NCI-H524 (cell line): ENCODE results near the gene DOK1.

Experiments
- DNase-seq, 2 experiments: peaks; one replicate each; lab custom pipeline; 2025; lab: John Stamatoyannopoulos, UW

Gene DOK1

DNA sequence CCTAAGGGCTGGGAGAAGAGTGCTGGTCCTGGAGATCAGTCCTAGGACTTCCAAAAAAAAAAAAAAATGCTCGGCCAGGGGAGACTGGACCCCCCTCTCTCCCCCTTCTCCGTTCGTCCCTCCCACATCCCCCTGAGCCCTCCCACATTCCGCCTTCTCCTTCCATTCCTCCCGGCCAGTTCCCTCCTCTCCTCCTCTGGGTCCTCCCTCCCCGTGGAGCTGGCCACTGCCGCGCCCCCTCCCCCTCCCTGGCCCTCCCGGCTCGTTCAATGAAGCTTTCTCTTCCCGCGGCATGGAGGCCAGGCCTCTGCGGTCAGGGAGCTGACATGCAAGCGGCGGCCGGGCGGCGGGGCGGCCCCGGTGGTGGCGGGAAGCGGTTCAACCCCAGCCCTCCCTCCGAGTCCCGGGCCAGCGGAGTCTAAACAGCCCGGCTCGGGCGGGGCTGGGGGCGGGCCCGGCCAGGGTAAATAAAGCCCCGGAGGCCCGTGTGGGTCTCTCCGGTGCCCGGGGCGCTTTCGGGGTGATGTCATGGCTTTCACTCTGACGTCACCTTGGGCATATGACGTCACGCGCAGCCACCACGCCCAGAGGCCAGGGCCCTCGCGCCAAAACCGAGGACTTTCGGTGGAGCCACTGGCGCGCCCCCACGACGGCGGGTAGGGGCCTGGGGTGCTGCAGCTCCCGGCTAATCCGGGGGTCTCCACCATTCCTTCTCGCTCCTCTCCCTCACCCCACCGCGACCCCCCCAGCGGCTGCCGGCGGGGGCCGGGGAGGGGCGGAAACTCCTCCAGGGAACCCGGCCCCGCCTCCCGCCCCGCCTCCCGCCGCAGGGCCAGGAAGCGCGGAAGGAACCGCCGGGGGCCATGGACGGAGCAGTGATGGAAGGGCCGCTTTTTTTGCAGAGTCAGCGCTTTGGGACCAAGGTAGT, at the start of gene DOK1, which contains the start of gene LOXL3:
DOK1 (plus strand) TSS at position 829 of the 928 bp plus-strand sequence; CDS start at position 864, 35 bp downstream.
LOXL3 (minus strand) TSS at position 51 of the 928 bp plus-strand sequence. CDS start 1,308 bp downstream, outside the sequence.
- DNase-seq, result peak; percentile 16 to 46

DNA sequence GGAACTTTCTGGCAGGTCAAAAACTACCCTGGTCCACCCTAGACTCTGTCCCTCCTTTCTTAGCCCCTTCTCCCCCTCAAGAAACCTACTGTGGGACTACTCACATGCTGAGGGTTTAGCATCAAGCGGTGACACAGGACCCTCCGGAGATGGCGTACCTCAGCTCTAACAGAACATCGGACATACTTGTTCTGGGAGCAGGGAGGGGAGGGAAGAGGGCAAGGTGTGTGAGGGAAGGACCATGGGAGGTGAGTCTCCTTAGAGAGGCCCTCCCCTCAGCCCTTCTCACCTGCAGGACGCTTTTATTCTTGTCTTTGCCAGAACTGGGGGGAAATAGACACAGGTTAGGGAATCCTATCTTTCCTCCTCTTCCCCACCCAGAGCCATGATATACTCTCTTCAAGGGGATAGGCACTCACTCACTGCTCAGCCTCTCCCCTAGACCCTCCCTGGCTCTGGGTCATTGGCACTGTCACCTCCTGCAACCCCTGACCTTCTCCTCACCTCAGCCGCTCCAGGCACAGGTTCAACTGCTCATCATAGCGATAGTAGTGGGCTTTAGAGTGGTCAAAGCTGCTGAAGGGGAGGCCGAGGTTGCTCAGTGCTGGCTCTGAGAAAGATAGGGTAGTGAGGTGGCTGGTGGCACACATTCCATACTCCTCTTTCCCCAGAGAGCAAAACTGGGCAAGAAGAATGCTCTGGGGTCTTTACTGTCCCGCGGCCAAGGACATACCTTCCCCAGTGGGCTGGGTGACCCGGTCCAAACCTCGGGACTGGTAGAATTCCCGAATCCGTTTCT, 48.9 kb upstream of the DOK1 start:
- no peak for DNase-seq

DNA sequence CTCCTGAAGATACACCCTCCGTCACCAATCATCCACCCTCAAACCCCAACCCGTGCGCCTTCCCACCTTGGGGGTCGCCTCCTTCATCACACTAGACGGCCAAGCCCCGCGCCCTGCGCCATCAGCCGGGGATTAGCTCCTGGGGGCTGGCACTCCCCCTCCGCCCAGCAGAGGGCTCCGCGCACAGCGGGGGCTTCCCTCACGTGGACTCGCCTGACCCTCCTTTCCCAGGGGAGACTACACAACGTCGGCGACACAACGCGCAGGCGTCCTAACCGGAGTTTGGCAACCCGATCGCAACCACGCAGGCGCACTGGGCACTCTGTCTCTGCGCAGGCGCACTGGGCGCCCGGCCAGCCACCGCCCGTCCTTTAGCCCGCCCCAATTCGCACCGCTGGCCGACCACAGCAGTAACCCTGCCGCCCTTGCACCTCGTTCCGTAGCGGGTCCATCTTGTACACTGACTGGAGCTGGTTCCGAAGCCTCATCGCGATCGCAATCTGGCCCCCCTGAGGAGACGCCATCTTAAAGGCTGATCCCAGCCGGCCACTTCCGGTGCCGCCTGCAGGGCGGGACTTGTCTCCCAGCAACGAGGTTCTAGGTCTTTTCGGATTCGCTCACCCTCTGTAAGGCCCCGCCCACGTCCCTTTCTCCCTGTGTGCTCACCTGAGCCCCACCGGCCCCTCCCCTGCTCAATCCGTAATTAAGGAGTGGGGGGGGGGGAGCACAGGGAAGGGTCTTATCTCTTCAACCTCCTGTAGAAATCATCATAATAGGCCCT, 47.2 kb upstream of the DOK1 start, which contains the start of gene PCGF1:
PCGF1 (minus strand) TSS at position 551 of the 781 bp plus-strand sequence; CDS start at position 524, 27 bp downstream.
- DNase-seq, result peak; percentile 99

DNA sequence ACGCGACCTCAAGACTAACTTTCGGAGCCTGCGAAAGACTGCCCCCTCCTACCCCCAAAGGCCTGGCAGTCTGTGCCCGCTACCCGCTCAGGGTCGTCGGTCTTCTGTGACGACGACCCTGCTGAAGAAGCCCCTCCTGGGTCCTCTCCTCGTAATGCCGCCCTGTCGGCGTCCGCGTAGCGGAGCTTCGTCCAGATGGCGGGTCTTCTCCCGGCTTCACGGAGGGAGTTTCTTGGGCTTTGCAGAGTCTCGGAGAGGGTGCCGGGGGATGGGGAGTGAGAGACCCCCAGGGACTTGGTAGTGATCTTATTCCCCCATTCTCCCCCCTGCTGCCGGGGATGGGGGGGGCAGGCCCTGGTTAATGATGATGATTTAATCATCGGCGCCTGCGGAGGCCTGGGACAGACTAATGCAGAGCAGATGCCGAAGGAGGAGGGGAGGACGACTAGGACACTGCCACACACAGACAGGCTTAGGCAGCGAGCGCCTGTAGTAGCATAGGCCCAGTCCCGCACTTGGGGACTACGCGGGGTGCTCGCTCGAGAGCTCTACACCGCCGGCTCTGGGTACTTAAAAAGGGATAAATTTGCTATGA, 46.5 kb upstream of the DOK1 start:
- DNase-seq, result peak; percentile 79 to 83

DNA sequence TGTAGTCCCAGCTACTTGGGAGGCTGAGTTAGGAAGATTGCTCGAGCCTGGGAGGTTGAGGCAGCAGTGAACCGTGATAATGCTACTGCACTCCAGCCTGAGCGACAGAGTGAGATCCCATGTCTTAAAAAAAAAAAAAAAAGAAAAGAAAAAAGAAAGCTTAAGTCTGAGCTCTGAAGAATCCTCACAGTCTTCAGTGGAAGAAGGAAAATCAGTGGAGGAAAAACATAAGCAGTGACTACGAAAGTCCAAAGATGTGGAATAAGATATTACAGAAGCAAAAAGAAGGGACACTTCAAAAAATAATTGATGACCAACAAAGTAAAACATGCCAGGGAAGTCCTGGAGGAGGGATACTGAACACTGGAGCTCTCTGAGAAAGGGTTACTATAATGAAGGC, 44.2 kb upstream of the DOK1 start:
- DNase-seq, result no peak

DNA sequence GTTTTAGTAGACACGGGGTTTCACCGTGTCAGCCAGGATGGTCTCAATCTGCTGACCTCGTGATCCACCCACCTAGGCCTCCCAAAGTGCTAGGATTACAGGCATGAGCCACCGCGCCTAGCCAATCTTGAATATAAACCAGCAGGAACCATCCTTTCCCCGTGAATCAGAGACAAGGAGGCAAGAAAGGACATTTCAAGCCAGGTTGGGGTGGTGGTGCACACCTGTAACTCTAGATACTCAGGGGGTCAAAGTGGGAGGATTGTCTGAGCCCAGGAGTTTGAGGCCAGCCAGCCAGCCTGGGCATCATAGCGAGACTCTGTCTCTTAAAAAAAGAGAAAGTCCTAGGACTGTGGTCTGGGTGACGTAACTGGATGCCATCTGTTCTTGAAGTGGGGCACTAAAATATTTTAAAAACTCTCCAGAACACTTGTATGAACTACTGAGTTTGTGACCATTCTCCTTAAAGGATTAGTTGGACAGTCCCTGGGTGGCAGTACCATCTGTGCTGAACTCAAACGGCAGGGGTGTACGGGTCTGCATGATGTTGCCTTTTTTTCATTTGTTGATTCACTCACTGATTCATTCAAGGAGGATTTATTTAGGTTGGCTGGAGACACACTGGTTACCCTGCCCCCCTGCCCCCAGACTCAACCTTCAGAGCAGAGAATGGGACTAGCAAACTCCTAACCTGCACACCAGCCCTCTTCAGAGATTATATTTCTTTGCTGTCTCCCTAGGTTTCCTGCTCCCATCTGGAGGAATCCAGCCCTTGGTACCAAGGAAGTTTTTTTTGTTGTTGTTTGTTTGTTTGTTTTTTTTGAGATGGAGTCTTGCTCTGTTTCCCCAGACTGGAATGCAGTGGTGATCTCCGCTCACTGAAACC, 43.2 kb upstream of the DOK1 start:
- DNase-seq, result peak; percentile 85 to 93

DNA sequence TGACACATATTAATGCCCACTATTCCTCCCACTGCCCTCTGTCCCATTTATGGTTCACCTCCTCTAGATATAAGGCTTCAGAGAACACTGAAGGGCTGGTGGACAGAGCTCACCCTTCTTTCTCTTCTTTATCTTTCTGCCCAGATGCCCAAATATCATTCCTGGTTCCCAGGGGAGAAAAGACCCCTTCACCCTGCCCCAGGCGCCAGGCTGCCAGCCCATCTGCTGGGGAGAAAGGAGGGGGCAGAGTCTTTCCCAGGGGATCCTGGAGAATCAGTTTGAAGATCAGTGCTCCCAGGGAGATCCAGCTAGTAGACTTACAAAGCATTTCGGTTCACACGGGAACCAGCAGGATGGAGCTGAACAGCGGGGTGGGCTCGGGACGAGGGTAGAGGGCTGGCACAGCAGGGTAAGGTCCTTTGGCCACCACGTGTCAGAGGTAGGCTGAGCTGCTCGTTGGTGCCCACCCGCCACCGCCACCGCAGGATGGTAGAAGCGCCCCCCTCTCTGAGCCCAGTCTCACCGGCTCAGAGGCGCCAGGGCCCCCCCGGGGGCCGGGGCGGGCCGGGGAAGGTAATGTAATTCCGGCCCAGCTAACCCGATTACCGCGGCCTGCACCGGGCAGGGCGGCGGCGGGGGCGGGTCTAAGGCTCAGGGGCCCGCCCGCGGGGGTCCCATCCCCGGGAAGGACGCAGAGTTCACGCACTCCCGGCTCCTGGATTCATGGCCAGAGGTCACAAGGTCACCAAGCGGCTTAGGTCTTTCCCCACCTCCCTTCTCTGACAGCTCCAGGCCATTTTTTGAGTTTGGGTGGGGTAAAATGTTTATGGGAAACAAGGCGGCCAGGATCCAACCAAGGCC, 41.5 kb upstream of the DOK1 start:
- DNase-seq, result peak; percentile 9 to 51

DNA sequence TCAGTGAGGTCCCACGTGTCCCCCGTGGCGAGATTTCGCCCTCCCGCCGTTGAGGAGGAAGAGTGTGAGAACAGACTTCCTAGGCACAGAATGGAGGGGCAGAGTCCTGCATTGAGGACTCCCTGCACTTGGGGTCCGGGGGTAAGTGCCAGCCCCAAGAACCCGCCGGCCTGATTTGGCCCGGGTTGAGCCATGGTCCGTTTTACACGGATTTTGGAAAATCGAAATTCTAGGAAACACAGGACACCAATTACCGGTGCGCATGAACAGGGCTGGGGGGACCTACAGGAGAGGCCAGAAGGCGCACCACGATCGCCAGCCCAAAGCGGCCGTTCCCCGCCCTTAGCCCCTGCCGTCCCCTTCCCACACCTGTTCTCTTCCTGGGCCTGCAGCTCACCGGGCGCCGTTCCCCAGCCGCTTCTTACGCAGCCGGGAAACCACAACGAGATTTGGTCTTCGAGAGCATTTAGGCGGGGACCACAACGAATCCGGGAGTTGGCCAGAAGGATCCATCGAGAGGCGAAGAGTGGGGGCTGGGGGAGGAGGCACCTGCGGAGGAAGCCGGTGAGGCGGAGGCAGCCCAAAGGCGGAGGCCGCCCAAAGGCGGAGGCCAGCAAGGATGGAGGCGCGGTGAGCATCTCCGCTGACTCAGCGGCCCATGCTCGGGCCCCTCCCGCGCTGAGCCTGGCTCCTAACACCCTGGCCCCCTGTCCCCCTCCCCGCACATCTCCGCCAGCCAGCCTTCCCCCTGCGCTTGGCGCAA, 40.7 kb upstream of the DOK1 start:
- DNase-seq, result peak in 1 of 2 experiments; percentile 49

DNA sequence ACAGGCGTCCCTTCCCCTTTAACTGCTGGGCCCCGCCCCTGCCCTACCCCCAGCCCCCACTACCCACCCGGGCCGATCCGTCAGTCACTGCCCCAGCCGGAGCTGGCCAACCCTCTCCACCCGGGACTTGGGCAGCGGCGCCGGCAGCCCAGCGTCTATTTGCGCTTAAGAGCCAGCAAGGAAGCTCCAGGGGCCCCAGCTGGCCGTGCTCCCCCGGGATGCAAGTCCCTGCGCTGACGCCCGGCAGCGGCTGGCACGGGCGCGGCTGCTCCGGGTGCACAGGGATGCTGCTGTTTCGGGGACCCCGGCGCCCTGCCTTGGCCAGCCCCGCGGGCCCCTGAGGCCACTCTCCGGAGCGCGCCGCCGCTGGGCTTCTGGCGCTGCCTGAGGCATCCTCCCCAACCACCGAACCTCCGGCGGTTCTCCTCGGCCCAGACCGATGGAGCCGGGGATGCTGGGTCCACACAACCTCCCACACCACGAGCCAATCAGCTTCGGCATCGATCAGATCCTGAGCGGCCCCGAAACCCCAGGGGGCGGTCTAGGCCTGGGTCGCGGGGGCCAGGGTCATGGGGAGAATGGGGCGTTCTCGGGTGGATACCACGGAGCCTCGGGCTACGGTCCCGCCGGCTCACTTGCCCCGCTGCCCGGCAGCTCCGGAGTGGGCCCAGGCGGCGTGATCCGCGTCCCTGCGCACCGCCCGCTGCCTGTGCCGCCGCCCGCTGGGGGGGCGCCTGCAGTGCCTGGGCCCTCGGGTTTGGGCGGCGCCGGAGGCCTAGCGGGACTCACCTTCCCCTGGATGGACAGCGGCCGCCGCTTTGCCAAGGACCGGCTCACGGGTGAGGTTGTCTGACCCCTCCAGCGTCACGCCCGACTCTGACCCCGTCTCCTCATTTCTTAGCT, 39.9 kb upstream of the DOK1 start, which contains the start of gene TLX2:
TLX2 (plus strand) TSS at position 83 of the 903 bp plus-strand sequence; CDS start at position 440, 357 bp downstream.
- peak; percentile 35 to 59 for DNase-seq

DNA sequence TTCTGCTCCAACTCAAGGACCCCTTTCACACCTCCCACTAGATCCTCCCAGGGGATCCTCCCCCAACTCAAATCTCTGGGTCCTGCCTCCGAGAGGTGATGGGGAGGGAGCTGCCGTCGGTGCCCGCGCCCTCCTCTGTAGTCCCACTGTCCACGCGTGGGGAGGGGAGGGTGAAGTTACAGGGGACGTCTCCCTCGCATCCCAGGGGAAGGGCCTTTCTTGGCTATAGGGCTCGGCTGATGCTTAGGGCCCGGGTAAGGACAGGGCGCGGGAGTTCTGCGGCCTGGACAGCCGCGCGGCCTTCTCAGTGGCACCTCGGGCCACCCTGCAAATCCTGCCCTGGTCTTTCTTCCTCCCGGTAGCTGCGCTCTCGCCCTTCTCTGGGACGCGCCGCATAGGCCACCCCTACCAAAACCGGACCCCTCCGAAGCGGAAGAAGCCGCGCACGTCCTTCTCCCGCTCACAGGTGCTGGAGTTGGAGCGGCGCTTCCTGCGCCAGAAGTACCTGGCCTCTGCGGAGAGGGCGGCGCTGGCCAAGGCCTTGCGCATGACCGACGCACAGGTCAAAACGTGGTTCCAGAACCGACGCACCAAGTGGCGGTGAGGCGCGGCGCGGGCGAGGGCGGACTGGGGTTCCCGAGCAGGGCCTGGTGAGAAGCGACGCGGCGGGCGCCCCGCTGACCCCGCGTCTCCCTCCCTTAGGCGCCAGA, 39.1 kb upstream of the DOK1 start:
- no peak for DNase-seq

DNA sequence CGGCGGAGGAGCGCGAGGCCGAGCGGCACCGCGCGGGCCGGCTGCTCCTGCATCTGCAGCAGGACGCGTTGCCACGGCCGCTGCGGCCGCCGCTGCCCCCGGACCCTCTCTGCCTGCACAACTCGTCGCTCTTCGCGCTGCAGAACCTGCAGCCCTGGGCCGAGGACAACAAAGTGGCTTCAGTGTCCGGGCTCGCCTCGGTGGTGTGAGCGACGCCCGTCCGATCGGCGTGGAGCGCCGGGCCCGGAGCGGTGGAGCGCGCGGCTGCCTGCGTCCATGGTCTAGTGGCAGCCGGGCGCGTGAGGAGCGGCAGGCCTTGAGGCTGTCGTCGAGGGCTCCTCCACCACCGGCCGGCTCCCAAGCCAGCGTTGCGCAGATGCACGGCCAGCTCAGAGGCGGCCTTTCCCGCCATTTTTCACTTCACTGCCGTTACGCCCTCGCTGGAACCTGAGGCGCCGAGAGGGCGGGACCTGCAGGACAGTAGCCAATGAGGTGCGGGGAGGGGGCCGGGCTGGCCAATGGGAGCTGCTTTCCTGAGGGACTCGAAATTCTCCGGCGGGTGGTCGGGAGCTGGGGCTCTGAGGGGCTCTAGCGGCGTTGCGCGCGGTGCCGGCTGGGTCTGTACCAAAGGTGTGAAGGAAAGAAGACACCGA, 38.4 kb upstream of the DOK1 start:
- peak in 1 of 2 experiments; percentile 18 for DNase-seq

DNA sequence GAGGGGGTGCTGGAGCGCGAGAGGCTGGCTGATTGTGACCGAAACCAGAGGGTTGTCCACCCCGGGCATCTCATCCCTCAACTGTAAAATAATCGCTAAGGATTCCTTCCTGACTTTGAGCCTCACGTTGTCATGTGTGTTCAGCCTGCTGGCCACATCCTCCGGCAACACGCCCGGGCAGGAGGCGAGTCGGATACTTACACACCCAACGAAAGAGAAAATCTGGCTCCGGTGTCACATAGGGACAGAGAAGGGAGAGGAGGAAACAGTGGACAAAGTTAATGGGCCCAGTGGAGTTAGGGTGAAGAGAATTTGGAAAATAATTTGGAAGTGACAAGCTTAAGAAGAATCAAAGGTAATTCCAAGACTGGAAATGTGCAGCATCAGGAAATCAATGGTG, 37.9 kb upstream of the DOK1 start:
- DNase-seq, result no peak

DNA sequence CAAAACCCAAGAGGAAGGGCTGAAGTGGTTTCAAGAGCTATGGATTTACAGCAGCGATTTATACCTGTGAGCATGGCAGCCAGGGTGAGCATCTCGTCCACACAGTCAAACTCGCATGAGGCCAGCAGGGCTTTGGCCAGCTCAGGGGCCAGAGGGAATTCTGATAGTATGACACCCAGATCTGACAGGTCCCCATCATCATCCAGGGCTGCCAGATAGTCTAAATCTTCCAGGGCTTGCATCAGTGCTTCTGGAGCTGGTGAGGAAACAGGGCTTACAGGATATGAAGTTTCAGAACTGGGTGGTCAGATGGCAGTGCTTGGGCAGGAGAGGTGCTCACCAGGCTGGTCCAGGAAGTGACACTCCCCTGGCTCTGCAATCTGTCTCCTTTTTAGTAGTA, 32.0 kb upstream of the DOK1 start:
- DNase-seq, result no peak

DNA sequence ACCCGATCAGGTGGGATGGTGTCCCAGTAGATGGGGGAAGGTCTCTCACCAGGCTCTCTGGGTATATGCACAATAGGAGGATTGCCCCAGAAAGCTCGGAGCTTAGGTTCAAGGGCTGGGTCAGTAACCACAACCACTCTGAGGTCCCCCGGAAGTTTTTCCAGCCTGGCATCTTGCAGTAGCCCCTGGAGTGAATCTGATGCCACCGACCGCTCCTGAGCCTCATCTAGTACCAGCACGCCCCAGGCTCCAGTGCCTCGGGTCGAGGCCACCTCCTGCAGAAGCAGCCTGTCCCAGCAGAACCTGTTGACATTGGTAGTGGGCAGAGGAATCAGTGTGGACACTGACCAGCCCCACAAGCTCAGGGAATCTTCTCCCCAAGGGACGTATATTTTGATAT, 30.5 kb upstream of the DOK1 start:
- DNase-seq, result no peak

DNA sequence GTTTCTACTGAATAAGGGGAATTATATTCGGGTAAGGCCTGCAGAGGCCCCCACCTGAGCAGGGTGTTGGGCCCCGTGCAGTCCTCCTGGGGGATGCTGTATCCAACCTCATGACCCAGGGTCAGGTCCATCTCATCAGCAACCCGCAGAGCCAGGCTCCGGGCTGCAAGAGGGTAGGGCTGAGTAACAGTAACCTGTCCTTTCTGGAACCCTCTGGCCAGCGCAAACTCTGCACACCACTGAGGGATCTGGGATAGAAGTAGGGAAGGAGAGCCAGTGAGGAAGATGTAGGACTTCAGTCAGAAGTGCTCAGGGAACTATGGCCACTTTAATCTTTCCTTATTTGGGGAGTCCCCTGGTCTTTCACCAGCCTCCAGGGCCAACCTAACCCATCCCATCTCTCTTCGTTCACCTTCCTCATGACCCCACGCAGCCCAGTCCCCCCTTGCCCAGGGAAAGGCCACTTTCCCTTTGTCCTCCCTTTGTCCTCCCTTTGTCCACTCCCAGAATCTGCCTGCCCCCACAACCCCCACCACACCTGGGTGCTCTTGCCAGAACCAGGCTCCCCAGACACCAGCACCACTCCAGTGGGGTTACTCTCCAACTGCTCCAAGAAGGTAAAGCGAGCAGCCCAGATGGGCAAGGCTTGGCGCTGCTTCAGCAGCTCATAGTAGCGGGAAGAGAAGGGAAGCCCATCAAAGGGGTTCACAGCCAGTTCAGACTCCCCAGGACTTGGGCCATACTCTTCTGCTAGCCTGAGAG, 29.4 kb upstream of the DOK1 start:
- DNase-seq, result no peak
